HG02943 (cell line): Measurements from ENCODE around the gene ABI3.
"Not testable (repeated sequence)": the region's sequence is repeated elsewhere in the genome, so short reads cannot be mapped to it uniquely, and the experiment has no call there.

Experiments
- ATAC-seq: cut with Tn5 transposase; IDR thresholded peaks from one replicate; pipeline ENCODE4 v1.9.1; 2021; ENCODE audit warnings: mild to moderate bottlenecking, low read depth, moderate library complexity; ENCODE audit not compliant: unreplicated experiment

The ABI3 gene, protein sequence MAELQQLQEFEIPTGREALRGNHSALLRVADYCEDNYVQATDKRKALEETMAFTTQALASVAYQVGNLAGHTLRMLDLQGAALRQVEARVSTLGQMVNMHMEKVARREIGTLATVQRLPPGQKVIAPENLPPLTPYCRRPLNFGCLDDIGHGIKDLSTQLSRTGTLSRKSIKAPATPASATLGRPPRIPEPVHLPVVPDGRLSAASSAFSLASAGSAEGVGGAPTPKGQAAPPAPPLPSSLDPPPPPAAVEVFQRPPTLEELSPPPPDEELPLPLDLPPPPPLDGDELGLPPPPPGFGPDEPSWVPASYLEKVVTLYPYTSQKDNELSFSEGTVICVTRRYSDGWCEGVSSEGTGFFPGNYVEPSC

DNA sequence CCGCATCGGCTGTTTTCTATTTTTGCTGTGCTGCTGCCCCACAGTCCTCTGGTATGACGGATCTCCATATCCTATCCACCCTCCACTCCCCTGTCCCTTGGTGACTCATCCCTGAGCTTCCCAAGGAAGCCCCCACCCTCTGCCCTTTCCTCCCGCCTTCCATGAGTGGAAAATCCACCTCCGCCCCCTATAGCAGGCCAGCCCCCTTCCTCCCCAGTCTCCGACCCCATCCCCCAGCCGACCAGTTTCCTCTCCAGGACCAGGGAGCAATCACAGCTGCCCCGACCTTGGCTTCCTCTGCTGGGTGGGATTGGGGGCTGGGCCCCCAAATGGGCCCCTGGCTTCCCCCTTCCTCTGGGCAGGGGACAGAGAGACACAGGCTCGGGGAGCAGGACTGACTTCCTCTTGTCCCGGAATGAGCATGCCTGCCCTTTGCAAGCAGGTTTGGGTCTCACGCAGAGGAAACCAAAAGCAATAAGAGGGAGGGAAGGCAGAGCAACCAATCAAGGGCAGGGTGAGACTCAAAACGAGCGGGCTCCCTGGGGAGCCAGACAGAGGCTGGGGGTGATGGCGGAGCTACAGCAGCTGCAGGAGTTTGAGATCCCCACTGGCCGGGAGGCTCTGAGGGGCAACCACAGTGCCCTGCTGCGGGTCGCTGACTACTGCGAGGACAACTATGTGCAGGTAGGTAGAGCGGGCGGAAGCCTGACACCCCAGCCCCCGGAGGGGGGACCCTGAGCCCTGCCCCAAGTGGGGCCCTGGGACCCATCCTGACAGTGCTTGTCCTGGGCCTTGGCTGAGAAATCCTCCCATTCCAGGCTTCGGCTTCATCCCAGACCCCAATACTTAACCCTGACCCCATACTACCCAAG is at the start of gene ABI3, which contains the start of gene GNGT2:
TSS of gene ABI3 (plus strand) at position 550 of the 872 bp plus-strand sequence. CDS start at position 568, 18 bp downstream.
TSS of gene GNGT2 (minus strand) at position 417 of the 872 bp plus-strand sequence. CDS start 3,152 bp downstream, outside the sequence.
- ATAC-seq = peak; percentile 60

DNA sequence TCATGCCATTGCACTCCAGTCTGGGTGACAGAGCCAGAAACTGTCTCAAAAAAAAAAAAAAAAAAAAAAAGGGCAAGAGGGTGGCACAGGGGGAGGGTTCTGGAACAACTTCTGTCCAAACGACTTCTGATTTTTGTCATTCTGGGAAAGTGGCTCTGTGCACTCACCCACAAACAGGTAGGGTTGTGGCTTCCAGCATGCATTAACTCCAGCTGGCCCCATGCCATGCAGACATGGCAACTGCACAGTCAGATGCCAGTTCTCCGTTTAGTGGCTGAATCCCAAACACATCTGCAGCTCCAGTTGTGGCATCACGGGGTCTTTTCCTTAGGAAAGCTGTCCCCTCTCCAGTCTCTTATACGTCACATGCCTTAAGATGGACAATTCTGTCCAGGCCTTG is 47.6 kb upstream of the ABI3 start:
- ATAC-seq = no peak

DNA sequence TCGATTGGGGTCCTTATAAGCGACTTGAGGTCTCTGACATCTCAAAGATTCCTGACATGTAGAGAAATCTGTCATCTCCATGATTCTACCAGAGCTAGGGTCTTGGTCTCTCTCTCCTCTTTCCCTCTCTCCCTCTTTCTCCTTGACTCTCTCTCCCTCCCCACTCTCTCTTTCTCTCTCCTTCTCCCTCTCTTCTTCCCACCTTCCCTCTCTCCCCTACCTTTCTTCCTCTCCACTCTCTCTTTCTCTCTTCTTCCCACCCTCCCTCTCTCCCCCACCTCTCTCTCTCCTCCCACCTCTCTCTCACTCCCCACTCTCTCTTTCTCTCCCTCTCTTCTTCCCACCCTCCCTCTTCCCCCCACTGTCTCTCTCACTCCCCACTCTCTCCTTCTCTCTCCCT is 45.4 kb upstream of the ABI3 start:
- no peak for ATAC-seq

GRCh38 chr17:49168706-49169105 is 41.8 kb upstream of the ABI3 start:
- no peak for ATAC-seq

- ATAC-seq = no peak
Observed at GRCh38 chr17:49170216-49170615, 40.3 kb upstream of the ABI3 start.

GRCh38 chr17:49170711-49171110 is 39.8 kb upstream of the ABI3 start:
- ATAC-seq = not testable (repeated sequence)

- not testable (repeated sequence) for ATAC-seq
Observed at GRCh38 chr17:49175978-49176377, 34.5 kb upstream of the ABI3 start.

GRCh38 chr17:49180303-49180702 is 30.2 kb upstream of the ABI3 start:
- no peak for ATAC-seq

DNA sequence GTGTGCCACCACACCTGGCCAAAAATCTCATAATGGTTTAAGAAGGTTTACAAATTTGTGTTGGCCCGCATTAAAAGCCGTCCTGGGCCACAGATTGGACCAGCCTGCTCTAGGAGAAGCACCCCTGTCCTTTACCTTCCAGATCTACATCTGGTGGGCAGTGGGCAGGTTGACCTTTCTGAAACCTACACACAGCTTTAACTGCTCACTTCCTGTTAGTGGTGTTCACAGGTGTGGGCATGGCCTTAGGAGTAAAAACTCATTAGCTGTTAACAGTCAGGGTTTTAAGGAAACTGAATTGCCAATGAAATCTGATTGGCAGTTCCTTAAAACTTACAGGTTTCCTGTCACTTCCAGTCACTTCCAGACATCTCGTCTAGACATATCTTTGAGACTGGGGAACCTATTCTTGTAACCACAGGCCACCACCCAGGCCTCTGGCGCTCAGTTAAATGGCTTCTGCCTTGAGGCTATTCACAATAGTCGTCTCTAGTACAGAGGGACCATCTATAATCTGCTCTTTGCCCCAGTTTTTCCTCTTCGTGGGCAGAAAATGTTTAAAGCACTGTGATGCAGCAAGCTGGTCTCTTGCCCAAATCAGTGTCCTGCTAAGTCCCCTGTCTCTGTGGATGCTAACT is 29.4 kb upstream of the ABI3 start:
- ATAC-seq = no peak

GRCh38 chr17:49183341-49183740 is 27.2 kb upstream of the ABI3 start:
- no peak for ATAC-seq

DNA sequence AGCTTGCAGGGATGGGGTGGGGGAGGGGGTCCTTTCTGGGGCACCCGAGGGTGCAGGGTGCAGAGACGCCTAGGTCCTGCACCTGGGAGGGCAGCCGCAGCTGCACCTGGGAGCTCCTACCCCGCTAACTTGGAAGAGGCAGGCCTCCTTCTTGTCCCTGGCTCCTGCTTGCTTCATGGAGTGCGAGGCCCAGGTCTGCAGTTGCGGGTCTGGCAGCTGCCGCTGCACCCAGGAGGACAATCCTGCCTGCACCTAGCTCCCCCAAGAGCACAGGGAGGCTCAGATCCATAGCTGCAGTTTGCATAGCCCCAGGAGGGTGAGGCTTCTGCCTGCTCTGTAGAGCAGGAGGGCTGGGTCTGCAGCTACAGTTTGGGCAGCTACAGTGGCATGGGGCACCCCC is 26.7 kb upstream of the ABI3 start:
- ATAC-seq = no peak

GRCh38 chr17:49184522-49184921 is 26.0 kb upstream of the ABI3 start:
- not testable (repeated sequence) for ATAC-seq

DNA sequence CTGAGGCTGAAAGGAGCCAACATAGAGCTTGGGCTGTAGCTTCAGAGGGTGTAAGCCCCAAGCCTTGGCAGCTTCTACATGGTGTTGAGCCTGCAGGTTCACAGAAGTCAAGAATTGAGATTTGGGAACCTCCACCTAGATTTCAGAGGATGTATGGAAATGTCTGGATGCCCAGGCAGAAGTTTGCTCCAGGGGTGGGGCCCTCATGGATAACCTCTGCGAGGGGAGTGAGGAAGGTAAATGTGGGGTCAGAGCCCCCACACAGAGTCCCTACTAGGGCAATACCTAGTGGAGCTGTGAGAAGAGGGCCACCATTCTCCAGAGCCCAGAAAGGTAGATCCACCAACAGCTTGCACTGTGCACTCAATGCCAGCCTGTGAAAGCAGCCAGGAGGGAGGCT is 25.1 kb upstream of the ABI3 start:
- ATAC-seq = not testable (repeated sequence)

DNA sequence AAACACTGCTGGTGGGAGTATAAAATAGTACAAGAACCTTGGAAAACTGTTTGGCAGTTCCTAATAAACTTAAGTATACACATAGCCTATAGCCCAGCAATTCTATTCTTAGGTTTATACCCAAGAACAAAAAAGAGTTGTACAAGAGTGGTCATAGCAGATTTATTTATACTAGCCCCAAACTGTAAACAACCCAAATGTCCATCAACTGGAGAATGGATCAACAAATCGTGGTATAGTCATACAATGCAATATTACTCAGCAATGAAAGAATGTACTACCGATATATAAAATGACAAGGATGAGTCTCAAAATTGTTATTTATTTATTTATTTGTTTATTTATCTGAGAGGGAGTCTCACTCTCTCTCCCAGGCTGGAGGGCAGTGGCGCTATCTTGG is 23.2 kb upstream of the ABI3 start:
- ATAC-seq = no peak

DNA sequence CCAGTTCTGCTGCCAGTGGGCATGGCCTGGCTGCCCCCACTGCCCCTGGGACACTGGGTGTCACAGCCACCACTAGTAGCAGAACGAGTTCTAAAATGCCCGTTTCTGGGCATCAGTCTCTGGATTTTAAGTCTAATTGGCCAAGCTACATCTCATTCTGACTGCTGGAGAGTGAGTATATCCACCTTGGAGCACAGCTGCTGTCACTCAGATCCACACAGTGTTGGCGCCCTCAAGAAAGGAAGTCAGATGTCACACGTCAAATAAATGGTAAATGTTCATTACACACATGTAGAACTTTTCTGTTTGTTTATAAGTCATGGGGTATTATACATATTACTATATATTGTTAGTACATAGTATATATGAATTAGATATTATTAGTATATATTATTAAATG is 19.6 kb upstream of the ABI3 start:
- ATAC-seq = no peak

DNA sequence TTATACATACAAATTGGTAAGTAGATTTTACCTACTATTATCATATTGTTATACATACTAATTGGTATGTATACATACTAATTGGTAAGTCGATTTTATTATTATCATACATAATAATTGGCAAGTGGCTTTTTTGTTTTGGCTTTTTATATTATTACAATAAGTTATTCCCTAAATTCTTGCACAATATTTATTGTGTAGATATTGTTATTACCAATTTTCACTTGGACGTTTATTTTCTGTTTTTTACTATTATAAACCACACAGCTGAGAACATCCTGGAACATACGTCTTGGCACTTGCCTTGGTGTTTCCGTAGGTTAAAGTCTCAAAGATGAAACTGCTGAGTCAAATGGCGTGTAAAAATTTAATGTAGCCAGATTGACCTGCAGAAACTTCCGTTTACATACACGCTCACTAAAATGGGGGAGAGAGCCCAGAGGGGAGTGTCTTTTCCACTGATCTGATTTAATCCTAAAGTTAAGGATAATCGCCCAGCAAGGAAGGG is 19.0 kb upstream of the ABI3 start:
- ATAC-seq = peak; percentile 11

DNA sequence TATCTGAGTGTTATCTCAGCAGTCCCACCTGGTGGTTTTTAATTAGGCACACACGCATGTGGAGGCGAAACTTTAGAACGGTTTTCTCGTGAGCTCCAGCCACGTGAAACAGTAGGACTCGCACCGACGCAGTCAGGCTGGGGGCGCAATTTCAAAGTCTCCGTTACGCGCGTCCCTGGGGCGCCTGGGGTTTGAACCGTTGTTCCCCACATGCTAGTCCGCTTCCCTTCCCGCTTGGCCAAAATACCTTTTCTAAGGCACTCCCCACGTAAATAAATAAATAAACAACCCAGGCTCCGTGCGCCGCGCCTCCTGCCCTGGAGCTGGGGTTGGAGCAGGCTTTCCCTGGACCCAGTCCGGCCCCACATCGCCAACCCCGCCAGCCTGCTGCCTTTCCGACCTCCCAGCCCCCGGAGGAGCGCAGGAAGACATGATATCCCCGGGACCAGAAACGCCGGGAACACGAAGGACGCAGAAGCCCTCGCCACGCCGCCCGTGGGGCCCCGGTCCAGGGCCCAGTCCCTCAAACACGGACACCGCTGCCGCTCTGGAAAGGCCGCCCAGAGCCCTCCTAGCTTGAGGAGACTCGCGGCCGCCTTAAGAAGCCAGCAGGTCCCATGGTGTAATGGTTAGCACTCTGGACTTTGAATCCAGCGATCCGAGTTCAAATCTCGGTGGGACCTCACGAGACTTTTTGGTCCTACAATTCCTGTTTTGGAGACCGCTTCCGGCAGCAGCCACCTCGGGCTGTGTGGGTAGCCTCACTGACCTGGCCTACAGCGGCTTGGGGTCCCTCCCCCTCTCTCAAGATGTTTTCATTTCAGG is 18.4 kb upstream of the ABI3 start:
- ATAC-seq = peak; percentile 55

GRCh38 chr17:49193513-49194296 is 16.8 kb upstream of the ABI3 start:
- no peak for ATAC-seq

GRCh38 chr17:49194297-49194607 is 16.3 kb upstream of the ABI3 start:
- ATAC-seq = no peak
